ENCODE data around the gene PCNX2.

PCNX2 gene

GRCh38 chr1:232984577-232985425 lies 310.7 kb downstream of the PCNX2 start:
- H3K27ac ChIP-seq (ENCODE audit: low read depth, low read length) = no peak overlapping the region
- no peaks in the 10 kb centered on the region for H3K27me3 ChIP-seq (ENCODE audit: insufficient read depth, low read length)
- H3K4me1 ChIP-seq (ENCODE audit: insufficient read depth, low read length) = no peaks in the 10 kb centered on the region
- no peak overlapping the region for H3K4me3 ChIP-seq (ENCODE audit: low read length)
- no peak overlapping the region for H3K9ac ChIP-seq (ENCODE audit: low read depth, low read length)
- H3K36me3 ChIP-seq (ENCODE audit: insufficient read depth, low read length) = peaks cover 17% of the 10 kb centered on the region
- WGBS = 96% methylated on average over 10 of the region's 10 CpGs
- no peaks in the 10 kb centered on the region for H3K9me3 ChIP-seq (ENCODE audit: insufficient read depth, low read depth, low read length)

- Histone ChIP-seq H3K9me3 (ENCODE audit: insufficient read depth, low read depth, low read length) (no peaks in the 10 kb centered on the region), H3K27me3 (ENCODE audit: insufficient read depth, low read length) (no peaks in the 10 kb centered on the region), H3K4me3 (ENCODE audit: low read length) (no peak overlapping the region), H3K36me3 (ENCODE audit: insufficient read depth, low read length) (peaks cover 18% of the 10 kb centered on the region), H3K27ac (ENCODE audit: low read depth, low read length) (no peak overlapping the region), H3K4me1 (ENCODE audit: insufficient read depth, low read length) (no peaks in the 10 kb centered on the region), H3K9ac (ENCODE audit: low read depth, low read length) (no peak overlapping the region)
- WGBS = 95% methylated on average over 25 of the region's 25 CpGs
These were observed 311.5 kb downstream of the PCNX2 start for GRCh38 chr1:232983817-232984567.

GRCh38 chr1:232983375-232983774 lies 312.1 kb downstream of the PCNX2 start:
- no peak overlapping the region for H3K27ac ChIP-seq (ENCODE audit: low read depth, low read length)
- H3K27me3 ChIP-seq (ENCODE audit: insufficient read depth, low read length) = no peaks in the 10 kb centered on the region
- no peaks in the 10 kb centered on the region for H3K4me1 ChIP-seq (ENCODE audit: insufficient read depth, low read length)
- no peak overlapping the region for H3K4me3 ChIP-seq (ENCODE audit: low read length)
- no peaks in the 10 kb centered on the region for H3K9me3 ChIP-seq (ENCODE audit: insufficient read depth, low read depth, low read length)
- H3K9ac ChIP-seq (ENCODE audit: low read depth, low read length) = no peak overlapping the region
- 98% methylated on average over 14 of the region's 14 CpGs for WGBS
- H3K36me3 ChIP-seq (ENCODE audit: insufficient read depth, low read length) = peaks cover 24% of the 10 kb centered on the region

GRCh38 chr1:232982238-232982944 lies 313.1 kb downstream of the PCNX2 start:
- H3K9ac ChIP-seq (ENCODE audit: low read depth, low read length) = no peak overlapping the region
- H3K27me3 ChIP-seq (ENCODE audit: insufficient read depth, low read length) = no peaks in the 10 kb centered on the region
- WGBS = 95% methylated on average over 13 of the region's 13 CpGs
- no peak overlapping the region for H3K27ac ChIP-seq (ENCODE audit: low read depth, low read length)
- H3K4me3 ChIP-seq (ENCODE audit: low read length) = no peak overlapping the region
- H3K36me3 ChIP-seq (ENCODE audit: insufficient read depth, low read length) = peaks cover 34% of the 10 kb centered on the region
- no peaks in the 10 kb centered on the region for H3K4me1 ChIP-seq (ENCODE audit: insufficient read depth, low read length)
- no peaks in the 10 kb centered on the region for H3K9me3 ChIP-seq (ENCODE audit: insufficient read depth, low read depth, low read length)

GRCh38 chr1:232980986-232981560 lies 314.5 kb downstream of the PCNX2 start:
- H3K27ac ChIP-seq (ENCODE audit: low read depth, low read length) = no peak overlapping the region
- no peak overlapping the region for H3K4me3 ChIP-seq (ENCODE audit: low read length)
- H3K9me3 ChIP-seq (ENCODE audit: insufficient read depth, low read depth, low read length) = no peaks in the 10 kb centered on the region
- peaks cover 47% of the 10 kb centered on the region for H3K36me3 ChIP-seq (ENCODE audit: insufficient read depth, low read length)
- no peaks in the 10 kb centered on the region for H3K27me3 ChIP-seq (ENCODE audit: insufficient read depth, low read length)
- H3K4me1 ChIP-seq (ENCODE audit: insufficient read depth, low read length) = no peaks in the 10 kb centered on the region
- WGBS = 93% methylated on average over 9 of the region's 9 CpGs
- H3K9ac ChIP-seq (ENCODE audit: low read depth, low read length) = no peak overlapping the region

- Histone ChIP-seq H3K9ac (ENCODE audit: low read depth, low read length) (no peak overlapping the region), H3K4me3 (ENCODE audit: low read length) (no peak overlapping the region), H3K27me3 (ENCODE audit: insufficient read depth, low read length) (no peaks in the 10 kb centered on the region), H3K4me1 (ENCODE audit: insufficient read depth, low read length) (no peaks in the 10 kb centered on the region), H3K9me3 (ENCODE audit: insufficient read depth, low read depth, low read length) (no peaks in the 10 kb centered on the region), H3K36me3 (ENCODE audit: insufficient read depth, low read length) (peaks cover 47% of the 10 kb centered on the region), H3K27ac (ENCODE audit: low read depth, low read length) (no peak overlapping the region)
- WGBS = 77% methylated on average over 13 of the region's 13 CpGs
These were observed 315.1 kb downstream of the PCNX2 start for GRCh38 chr1:232980355-232980978.

- Histone ChIP-seq H3K27me3 (ENCODE audit: insufficient read depth, low read length) (no peaks in the 10 kb centered on the region), H3K4me1 (ENCODE audit: insufficient read depth, low read length) (no peaks in the 10 kb centered on the region), H3K27ac (ENCODE audit: low read depth, low read length) (no peak overlapping the region), H3K36me3 (ENCODE audit: insufficient read depth, low read length) (peaks cover 52% of the 10 kb centered on the region), H3K4me3 (ENCODE audit: low read length) (no peak overlapping the region), H3K9me3 (ENCODE audit: insufficient read depth, low read depth, low read length) (no peaks in the 10 kb centered on the region), H3K9ac (ENCODE audit: low read depth, low read length) (no peak overlapping the region)
- 95% methylated on average over 6 of the region's 6 CpGs for WGBS
These were observed 316.0 kb downstream of the PCNX2 start for GRCh38 chr1:232979558-232979957.

GRCh38 chr1:232978815-232979214 lies 316.7 kb downstream of the PCNX2 start:
- Histone ChIP-seq H3K4me3 (ENCODE audit: low read length) (no peak overlapping the region), H3K36me3 (ENCODE audit: insufficient read depth, low read length) (peaks cover 58% of the 10 kb centered on the region), H3K27me3 (ENCODE audit: insufficient read depth, low read length) (no peaks in the 10 kb centered on the region), H3K4me1 (ENCODE audit: insufficient read depth, low read length) (no peaks in the 10 kb centered on the region), H3K9ac (ENCODE audit: low read depth, low read length) (no peak overlapping the region), H3K27ac (ENCODE audit: low read depth, low read length) (no peak overlapping the region), H3K9me3 (ENCODE audit: insufficient read depth, low read depth, low read length) (no peaks in the 10 kb centered on the region)
- 94% methylated on average over 4 of the region's 4 CpGs for WGBS

GRCh38 chr1:232978091-232978634 lies 317.4 kb downstream of the PCNX2 start:
- Histone ChIP-seq H3K4me1 (ENCODE audit: insufficient read depth, low read length) (no peaks in the 10 kb centered on the region), H3K27ac (ENCODE audit: low read depth, low read length) (no peak overlapping the region), H3K36me3 (ENCODE audit: insufficient read depth, low read length) (peaks cover 59% of the 10 kb centered on the region), H3K9ac (ENCODE audit: low read depth, low read length) (no peak overlapping the region), H3K4me3 (ENCODE audit: low read length) (no peak overlapping the region), H3K27me3 (ENCODE audit: insufficient read depth, low read length) (no peaks in the 10 kb centered on the region), H3K9me3 (ENCODE audit: insufficient read depth, low read depth, low read length) (peaks cover 4% of the 10 kb centered on the region; the same call in 1 of the 2 replicates)
- 94% methylated on average over 8 of the region's 8 CpGs for WGBS

GRCh38 chr1:232974971-232975370 lies 320.6 kb downstream of the PCNX2 start:
- no peak overlapping the region for H3K9ac ChIP-seq (ENCODE audit: low read depth, low read length)
- H3K9me3 ChIP-seq (ENCODE audit: insufficient read depth, low read depth, low read length) = peaks cover 5% of the 10 kb centered on the region; the same call in 1 of the 2 replicates
- peaks cover 90% of the 10 kb centered on the region for H3K36me3 ChIP-seq (ENCODE audit: insufficient read depth, low read length)
- no peaks in the 10 kb centered on the region for H3K4me1 ChIP-seq (ENCODE audit: insufficient read depth, low read length)
- H3K27me3 ChIP-seq (ENCODE audit: insufficient read depth, low read length) = no peaks in the 10 kb centered on the region
- WGBS = 91% methylated on average over 3 of the region's 3 CpGs
- no peak overlapping the region for H3K27ac ChIP-seq (ENCODE audit: low read depth, low read length)
- no peak overlapping the region for H3K4me3 ChIP-seq (ENCODE audit: low read length)
